Adipocyte (in vitro differentiated cells): ENCODE data around the gene BCORL1.

ENCODE experiments used
- DNase-seq: peaks from one replicate; pipeline ENCODE4 v3.0.0-alpha.2; 2015; ENCODE audit warnings: low read depth
- H3K27me3 ChIP-seq: replicated peaks from 2 replicates; pipeline ENCODE4 v1.7.0; 2013; ENCODE audit warnings: mild to moderate bottlenecking, low read length, moderate library complexity; ENCODE audit not compliant: control insufficient read depth, insufficient read depth
- H3K36me3 ChIP-seq: 2 replicates; pipeline ENCODE4 v1.7.0; 2013; ENCODE audit warnings: low read length, mild to moderate bottlenecking, moderate library complexity; ENCODE audit not compliant: control insufficient read depth, insufficient read depth, severe bottlenecking
- H3K4me1 ChIP-seq: 2 replicates; pipeline ENCODE4 v1.7.0; 2013; ENCODE audit warnings: mild to moderate bottlenecking, low read length, moderate library complexity; ENCODE audit not compliant: control insufficient read depth, insufficient read depth
- H3K4me3 ChIP-seq: 2 replicates; pipeline ENCODE4 v1.7.0; 2013; ENCODE audit warnings: mild to moderate bottlenecking, low read length, moderate library complexity
- H3K9ac ChIP-seq: 2 replicates; pipeline ENCODE4 v1.7.0; 2013; ENCODE audit warnings: mild to moderate bottlenecking, low read length, moderate library complexity
- H3K9me3 ChIP-seq: 2 replicates; pipeline ENCODE4 v1.7.0; 2013; ENCODE audit warnings: mild to moderate bottlenecking, low read length, moderate library complexity; ENCODE audit not compliant: control insufficient read depth

The BCORL1 gene

DNA sequence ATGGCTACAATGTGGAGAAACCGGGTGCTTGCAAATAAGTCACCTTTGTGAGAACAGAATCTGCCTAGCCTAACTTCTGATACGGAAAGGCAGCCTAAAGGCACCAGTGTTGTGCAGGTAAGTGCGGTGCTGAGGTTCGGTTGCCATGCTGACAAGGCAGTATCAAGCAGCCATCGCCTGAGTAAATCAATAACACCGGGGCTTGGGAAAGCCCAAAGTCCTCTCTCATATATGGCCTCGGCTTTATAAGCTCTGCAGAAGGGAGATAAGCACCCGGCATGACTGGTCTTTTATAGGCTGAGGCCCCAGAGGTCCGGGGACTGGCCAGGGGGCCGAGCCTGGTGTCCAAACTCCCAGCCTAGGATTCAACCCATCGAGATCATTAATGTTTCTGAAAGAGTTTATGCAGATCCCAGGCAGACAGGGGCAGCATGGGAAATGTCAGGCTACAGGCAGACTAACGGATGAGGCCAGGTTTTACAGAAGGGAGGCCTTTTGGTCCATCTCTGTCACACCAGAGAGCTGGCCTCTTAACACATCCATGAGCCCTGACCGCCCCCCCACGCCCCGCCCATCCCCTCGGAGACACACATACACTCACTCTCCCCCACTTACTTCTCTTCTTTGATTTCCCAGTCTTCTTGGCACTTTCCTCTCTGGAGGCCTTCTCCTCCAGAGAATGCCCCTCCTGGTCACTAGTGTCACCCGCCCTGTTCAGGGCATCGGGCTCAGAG lies 89.3 kb downstream of the BCORL1 start:
- DNase-seq, result no peak
- Histone ChIP-seq H3K36me3 (peaks cover 34% of the 10 kb centered on the region), H3K9me3 (no peaks in the 10 kb centered on the region)

DNA sequence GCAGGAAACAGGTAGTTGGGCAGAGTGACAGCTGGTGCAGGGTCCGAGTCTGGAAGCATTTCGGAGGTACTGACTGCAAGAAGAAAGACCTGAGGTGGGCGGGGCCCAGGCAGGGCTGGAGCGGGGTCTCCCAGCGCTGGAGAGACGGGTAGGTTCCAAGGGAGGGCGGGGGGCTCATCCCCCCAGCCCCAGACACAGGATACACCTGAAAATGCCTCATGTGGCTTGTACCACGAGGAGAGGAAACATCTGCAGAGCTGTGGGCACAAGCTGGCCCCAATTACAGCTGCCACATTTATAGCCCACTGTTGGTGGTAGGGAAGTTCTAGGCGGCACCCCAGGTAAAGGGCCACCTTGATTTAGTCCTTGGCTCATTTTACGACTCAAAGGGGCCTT lies 89.9 kb downstream of the BCORL1 start:
- Histone ChIP-seq H3K4me3 (no peak overlapping the region), H3K9ac (no peak overlapping the region), H3K27me3 (peaks cover 3% of the 10 kb centered on the region), H3K36me3 (peaks cover 30% of the 10 kb centered on the region), H3K4me1 (no peaks in the 10 kb centered on the region), H3K9me3 (no peaks in the 10 kb centered on the region)
- no peak for DNase-seq

More for the DNA sequence above, 89.3 kb downstream of the BCORL1 start:
- Histone ChIP-seq H3K4me1 (no peaks in the 10 kb centered on the region), H3K27me3 (peaks cover 3% of the 10 kb centered on the region), H3K4me3 (no peak overlapping the region), H3K9ac (no peak overlapping the region)

DNA sequence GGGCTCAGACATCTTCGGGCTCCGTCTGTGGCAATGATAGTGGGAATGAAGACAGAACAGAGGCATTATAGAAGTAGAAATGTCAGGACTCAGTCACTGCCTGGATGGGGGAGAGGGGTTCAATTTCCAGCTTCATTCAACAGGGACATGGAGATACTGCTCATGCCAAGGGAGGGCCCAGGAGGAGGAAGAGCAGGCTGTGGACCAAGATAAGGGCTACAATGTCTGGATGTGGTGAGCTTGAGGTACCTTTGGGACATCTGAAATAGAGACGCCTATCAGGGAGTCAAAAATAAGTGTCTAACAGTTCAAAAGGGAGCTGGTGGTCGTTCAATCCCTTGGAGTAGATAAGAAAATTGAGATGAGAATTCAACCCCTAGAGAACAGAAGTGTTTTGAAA lies 93.3 kb downstream of the BCORL1 start:
- peaks cover 3% of the 10 kb centered on the region for H3K27me3 ChIP-seq
- no peak for DNase-seq
- H3K4me1 ChIP-seq, result no peaks in the 10 kb centered on the region
- H3K4me3 ChIP-seq, result no peak overlapping the region
- peaks cover 11% of the 10 kb centered on the region for H3K36me3 ChIP-seq
- H3K9ac ChIP-seq, result no peak overlapping the region
- no peaks in the 10 kb centered on the region for H3K9me3 ChIP-seq

DNA sequence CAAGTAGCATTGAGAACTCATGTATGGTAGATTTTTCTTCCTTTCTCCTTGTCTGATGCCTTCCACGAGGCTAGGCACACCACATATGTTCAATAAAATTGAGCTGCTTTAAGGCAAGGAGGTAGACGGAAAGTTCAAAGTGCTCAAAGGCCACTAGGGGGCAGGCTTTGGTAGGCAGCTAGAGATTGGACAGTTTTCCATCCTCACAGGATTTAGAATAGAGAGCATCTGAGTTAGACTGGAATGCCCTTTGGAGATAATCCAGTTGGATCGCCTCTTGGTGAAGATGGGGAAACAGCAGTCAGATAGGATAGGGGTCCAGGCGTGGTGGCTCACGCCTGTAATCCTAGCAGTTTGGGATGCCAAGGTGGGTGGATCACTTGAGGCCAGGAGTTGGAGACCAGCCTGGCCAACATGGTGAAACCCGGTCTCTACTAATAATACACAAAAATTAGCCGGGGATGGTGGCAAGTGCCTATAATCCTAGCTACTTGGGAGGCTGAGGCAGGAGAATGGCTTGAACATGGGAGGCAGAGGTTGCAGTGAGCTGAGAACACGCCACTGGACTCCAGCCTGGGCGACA lies 97.5 kb downstream of the BCORL1 start:
- Histone ChIP-seq H3K4me3 (no peak overlapping the region), H3K9me3 (no peaks in the 10 kb centered on the region), H3K9ac (no peak overlapping the region), H3K36me3 (no peaks in the 10 kb centered on the region), H3K27me3 (peaks cover 3% of the 10 kb centered on the region), H3K4me1 (peaks cover 14% of the 10 kb centered on the region)
- peak; percentile 82 for DNase-seq

DNA sequence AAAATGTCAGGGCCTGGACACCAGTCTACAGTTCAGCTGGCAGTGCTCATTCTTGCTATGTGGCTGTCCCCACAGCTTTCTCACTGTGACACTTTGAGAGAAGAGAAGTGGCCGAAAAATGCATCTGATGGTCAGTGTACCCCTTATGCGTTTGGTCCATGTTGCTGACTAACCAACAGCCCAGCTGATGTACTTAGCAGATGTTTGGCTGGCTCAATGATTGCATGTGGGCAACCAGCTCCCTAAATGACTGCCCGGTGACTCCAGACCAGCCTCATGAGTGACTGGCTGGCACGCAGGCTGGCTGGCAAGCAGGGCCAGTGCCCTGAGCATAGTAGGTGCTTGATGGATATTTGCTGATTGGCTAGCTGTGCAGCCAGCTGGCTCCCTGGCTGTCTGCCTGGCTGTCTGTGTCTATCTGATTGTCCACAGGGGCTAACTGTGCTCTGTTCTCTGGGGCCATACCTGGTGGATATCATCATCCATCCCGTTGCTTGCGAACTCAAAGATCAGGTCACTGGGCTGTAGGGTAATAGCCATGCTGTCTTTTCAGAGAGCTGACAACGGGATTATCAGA lies 98.4 kb downstream of the BCORL1 start:
- H3K27me3 ChIP-seq, result no peaks in the 10 kb centered on the region
- no peak overlapping the region for H3K9ac ChIP-seq
- H3K4me3 ChIP-seq, result no peak overlapping the region
- no peaks in the 10 kb centered on the region for H3K9me3 ChIP-seq
- H3K36me3 ChIP-seq, result no peaks in the 10 kb centered on the region
- peaks cover 18% of the 10 kb centered on the region for H3K4me1 ChIP-seq
- DNase-seq, result no peak

DNA sequence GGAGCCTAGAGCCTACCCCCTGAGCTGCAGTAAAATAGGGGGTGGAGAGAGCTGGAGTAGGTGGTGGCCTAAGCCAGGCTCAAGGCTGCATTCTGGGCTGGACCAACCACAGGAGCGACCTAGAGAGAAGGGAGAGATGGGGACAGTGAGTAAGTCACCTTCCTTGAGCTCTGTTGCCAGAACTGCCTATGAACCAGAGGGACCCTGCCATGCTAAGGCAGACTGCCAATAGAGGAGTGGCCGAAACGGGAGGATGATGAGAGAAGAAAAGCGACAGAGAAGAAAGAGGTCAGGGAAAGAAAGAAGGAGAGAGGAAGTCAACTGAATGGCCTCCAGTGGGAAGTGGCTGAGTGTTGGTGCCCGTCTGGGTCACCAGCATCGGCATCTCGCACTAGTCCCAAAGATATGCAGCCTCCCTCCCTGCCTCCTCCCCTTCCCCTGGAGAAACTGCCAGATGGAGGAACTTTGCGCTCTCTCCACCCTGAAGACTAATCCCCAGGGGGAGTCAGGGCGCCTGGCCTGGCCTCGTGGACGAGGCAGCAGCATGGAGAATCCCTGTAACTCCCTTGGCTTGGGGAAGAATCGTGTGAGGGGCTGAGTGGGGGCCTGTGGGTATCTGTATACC lies 99.1 kb downstream of the BCORL1 start:
- Histone ChIP-seq H3K27me3 (no peaks in the 10 kb centered on the region), H3K36me3 (no peaks in the 10 kb centered on the region), H3K9ac (peak overlapping the region; percentile 49), H3K9me3 (no peaks in the 10 kb centered on the region), H3K4me3 (no peak overlapping the region), H3K4me1 (peaks cover 18% of the 10 kb centered on the region)
- DNase-seq, result no peak

DNA sequence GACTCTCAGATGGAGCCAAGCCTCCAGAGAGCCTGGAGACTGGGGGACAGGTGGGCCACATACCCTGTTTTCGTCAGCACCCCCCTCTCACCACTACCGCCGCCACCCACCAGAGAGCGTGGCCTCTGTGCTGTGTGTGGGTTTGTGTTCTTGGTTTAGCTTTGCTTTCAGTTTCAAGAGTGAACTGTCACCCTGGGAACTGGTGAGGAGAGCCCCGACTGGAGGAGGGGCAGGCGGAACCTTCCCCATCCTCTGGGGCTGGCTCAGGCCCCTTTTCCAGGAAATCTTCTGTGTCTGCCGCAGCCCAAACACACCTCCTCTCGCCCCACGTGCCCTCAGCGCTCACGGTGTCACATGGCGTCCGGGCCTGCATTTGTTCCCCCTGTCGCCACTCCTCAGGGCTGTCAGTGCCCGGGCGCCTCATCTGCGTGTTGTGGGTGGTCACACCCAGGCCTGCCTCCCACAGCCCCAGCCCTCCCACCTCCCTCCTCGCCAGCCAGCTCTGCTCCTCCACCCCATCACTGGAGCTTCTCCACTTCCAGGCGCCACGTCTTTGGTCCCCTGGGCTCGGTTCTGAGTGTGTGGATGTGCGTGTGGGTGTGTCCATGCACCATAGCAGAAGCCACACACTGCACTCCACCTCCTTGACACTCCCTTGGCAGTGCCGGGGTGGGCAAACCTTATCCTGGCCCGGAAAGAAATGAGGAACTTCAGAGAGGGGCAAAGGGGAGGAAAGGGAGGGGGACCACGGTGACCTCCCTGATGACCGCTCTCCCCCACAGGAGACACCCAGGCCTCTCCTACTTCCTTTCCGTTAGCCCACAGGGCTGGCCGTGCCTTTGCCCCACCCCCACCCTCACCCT lies 100.0 kb downstream of the BCORL1 start:
- no peak for DNase-seq
- peaks cover 18% of the 10 kb centered on the region for H3K4me1 ChIP-seq
- H3K9me3 ChIP-seq, result no peaks in the 10 kb centered on the region
- H3K27me3 ChIP-seq, result no peaks in the 10 kb centered on the region
- H3K9ac ChIP-seq, result peak overlapping the region; percentile 49
- H3K36me3 ChIP-seq, result no peaks in the 10 kb centered on the region
- peak overlapping the region; percentile 31 for H3K4me3 ChIP-seq

DNA sequence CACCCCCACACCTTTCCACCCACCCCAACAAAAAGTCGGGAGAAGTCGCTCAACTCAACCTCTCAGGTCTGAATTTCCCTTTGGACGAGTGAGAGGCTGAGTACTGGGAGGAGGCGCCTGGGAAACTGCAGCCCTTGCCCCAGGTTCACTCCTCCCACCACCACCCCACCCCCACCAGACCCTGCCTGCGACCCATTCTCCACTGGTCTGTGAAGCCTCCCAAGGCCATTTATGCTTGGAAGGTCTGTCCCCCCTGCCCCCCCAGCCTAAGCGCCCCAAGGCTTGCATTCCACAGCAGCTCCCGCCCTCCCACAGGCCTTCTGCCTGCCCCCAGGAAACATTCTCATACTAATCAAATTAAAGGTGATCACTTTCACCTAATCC lies 100.7 kb downstream of the BCORL1 start:
- H3K36me3 ChIP-seq, result no peaks in the 10 kb centered on the region
- no peak overlapping the region for H3K4me3 ChIP-seq
- no peak for DNase-seq
- H3K9ac ChIP-seq, result no peak overlapping the region
- no peaks in the 10 kb centered on the region for H3K27me3 ChIP-seq
- no peaks in the 10 kb centered on the region for H3K9me3 ChIP-seq
- peaks cover 18% of the 10 kb centered on the region for H3K4me1 ChIP-seq

DNA sequence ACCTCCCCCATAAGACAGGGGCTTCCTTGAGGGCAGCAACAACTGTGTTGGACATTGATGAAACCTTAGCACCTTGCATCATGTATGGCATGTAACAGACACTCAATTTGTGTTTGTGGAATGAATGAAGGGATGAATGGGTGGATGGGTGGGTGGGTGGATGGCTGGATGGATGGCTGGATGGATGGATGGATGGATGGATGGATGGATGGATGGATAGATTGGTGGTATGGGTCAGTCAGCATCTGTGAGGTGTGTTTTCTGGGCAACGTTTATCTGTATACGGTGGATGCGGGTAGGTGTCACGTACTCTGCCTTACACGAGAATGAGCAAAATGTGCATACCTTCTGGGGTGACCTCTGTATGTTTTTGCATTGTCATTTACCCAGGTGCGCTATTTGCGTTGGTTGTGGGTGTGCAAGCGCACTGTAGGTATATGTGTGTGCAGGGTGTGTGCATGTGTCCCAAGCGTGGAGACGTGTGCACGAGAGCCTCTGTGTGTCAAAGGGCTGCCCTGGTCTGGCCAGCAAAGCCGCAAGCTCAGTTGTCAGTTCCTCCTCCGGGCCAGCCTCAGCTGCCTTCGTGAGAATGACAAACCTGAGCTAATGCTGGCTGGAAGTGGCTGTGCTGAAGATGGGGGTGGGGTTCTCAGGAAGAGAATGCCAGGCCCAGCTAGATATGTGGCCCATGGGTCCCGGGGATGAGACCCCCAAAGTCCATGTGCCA lies 101.4 kb downstream of the BCORL1 start:
- Histone ChIP-seq H3K36me3 (no peaks in the 10 kb centered on the region), H3K9ac (no peak overlapping the region), H3K4me1 (peaks cover 18% of the 10 kb centered on the region), H3K4me3 (no peak overlapping the region), H3K27me3 (no peaks in the 10 kb centered on the region), H3K9me3 (no peaks in the 10 kb centered on the region)
- DNase-seq, result no peak

DNA sequence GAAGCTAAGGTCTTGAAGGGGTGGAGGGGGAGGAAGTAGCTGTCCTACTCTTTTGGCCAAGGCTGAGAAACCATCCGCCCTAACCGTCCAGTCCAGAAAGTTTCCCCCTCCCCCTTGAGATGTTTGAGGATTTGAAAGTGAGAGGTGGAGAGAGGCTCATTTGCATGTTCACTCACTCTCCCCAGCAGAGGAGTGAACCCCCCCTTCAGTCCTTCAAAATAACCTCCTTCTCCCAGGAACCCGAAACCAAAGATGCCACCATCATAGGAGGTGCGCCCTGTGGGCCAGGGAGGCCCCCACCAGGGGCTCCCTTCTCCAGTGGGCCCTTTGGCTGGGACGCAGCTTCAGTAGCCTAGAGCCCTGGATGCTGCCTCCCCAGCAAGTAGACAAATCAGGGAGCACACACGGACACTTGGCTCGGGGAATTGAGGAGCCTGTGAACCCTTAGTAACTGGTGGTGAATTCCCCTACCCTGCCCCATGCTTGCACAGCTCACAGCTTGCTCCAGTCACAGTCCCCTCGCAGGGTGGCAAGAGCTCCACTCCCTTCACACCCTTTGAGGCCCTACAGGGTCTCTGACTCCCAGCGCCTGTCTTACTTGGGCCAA lies 102.3 kb downstream of the BCORL1 start:
- Histone ChIP-seq H3K36me3 (no peaks in the 10 kb centered on the region), H3K9ac (no peak overlapping the region), H3K27me3 (no peaks in the 10 kb centered on the region), H3K9me3 (no peaks in the 10 kb centered on the region), H3K4me1 (peaks cover 20% of the 10 kb centered on the region), H3K4me3 (no peak overlapping the region)
- no peak for DNase-seq
